PC-9 (cell line): ENCODE data around the gene BCL6.

Source experiments
- CTCF ChIP-seq: fragments of 200-600 bp; sonication (generic); conservative IDR thresholded peaks from 2 replicates; pipeline ENCODE4 v1.6.1; 2017; ENCODE audit warnings: mixed run types, antibody characterized with exemption, mild to moderate bottlenecking, moderate library complexity
- EZH2 ChIP-seq: fragments of 200-600 bp; sonication (generic); IDR thresholded peaks from 2 replicates; pipeline ENCODE4 v1.8.0; 2017; ENCODE audit warnings: antibody characterized with exemption, low read depth

- TF ChIP-seq CTCF (no peak), EZH2 (no peak)
Measured at GRCh38 chr3:187737368-187738070, 7.7 kb downstream of the BCL6 start.
